GM12874 (cell line): Measurements from ENCODE around the gene FRRS1L.

Experiments
- TF ChIP-seq, protein P1 (sequence below): IDR thresholded peaks from 2 replicates; pipeline ENCODE4 v1.5.1; 2011; ENCODE audit warnings: low read depth, mild to moderate bottlenecking, control low read depth, low read length, moderate library complexity; ENCODE audit not compliant: insufficient read depth

Gene FRRS1L

DNA sequence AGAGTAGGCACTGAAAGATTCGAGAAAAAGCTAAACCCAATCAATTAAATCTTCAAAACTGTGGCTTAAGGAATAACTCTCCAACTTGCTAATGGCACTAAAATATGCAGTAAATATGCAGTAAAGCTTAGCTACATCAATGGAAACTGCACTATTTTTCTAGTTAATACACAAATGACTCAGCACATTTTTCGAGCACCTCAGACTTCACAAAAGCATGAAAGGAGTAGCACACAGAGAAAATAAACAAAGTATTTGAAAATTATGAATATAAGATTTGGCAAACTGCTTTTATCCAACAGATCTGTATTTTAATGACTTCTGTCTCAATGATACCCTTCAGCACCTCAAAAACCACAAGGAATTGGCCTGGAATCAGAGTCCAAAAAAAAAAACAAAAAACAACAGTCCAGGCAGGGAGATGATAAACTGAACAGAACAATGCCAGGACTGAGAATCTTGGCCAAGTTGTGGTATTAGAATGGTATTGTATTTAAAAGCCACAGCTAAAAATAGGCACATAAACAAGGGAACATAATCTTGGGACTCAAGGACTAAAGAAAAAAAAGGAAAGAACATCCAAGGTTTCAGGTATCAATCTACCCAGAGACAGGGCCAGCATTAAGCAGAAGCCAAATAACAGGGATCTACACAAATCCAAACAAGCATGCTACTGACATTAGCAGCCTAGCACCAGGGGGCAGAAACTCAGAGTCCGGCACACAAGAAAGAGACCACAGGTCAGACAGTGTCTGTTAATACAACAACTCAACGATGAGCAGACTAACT, 68.7 kb downstream of the FRRS1L start:
- TF ChIP-seq, protein P1, sequence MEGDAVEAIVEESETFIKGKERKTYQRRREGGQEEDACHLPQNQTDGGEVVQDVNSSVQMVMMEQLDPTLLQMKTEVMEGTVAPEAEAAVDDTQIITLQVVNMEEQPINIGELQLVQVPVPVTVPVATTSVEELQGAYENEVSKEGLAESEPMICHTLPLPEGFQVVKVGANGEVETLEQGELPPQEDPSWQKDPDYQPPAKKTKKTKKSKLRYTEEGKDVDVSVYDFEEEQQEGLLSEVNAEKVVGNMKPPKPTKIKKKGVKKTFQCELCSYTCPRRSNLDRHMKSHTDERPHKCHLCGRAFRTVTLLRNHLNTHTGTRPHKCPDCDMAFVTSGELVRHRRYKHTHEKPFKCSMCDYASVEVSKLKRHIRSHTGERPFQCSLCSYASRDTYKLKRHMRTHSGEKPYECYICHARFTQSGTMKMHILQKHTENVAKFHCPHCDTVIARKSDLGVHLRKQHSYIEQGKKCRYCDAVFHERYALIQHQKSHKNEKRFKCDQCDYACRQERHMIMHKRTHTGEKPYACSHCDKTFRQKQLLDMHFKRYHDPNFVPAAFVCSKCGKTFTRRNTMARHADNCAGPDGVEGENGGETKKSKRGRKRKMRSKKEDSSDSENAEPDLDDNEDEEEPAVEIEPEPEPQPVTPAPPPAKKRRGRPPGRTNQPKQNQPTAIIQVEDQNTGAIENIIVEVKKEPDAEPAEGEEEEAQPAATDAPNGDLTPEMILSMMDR, result no peak

DNA sequence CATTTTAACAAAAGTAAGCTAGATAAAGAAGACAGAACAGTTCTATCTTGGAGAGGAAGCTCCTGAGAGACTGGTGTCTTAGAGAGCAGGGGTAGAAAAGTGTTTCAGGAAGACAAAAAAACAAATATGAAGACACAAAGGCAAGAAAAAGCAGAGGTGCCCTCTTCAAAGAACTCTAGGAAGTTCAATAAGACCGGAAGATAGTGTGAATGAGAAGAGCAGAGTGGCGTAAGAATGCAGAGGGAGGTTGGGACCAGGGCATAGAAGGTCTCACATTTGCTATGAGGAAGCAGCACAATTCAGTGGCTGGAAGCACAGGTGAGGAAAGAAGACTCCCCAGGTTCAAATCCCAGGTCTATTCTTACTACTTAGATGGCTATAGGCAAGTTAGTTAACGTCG, 69.9 kb downstream of the FRRS1L start:
- TF ChIP-seq, protein P1, result no peak

DNA sequence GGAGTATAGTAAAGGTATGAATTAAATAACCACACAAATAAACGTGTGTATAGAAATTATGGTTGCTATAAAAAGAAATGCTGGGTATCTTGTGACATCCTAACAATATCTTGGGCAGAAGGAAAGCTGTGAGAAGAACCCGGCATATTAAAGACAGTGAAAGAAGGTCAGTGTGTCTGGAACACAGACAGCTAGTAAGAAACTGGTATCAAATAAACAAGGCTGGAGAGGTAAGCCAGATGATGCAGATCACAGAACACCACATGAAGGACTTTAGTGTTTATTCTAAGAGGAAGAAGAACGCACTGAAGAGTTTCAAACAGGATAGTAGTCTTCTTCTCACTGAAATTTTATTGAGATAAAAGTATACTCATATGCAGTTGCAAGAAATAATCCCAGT, 71.7 kb downstream of the FRRS1L start:
- TF ChIP-seq, protein P1, result no peak

DNA sequence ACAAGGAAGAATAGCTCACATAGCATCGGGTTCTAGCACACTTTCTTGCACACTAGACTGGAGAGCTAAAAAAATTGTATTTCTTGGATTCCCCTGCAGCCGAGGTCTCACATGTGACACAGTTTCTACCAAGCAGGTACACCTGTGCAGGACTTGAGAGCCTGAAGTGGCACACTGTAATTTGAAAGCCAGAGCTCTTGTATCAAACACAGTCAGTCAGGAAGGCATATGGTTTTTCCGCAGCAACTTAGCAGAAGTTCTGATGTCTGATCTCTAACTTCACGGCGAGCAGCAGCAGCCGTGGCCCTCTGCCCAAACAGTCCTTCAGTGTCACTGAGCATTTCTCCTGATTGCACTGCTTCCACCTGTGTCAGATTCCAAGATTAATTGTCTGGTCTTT, 72.8 kb downstream of the FRRS1L start:
- TF ChIP-seq, protein P1, result no peak

GRCh38 chr9:109092587-109092986, 74.5 kb downstream of the FRRS1L start:
- TF ChIP-seq, protein P1, result no peak

DNA sequence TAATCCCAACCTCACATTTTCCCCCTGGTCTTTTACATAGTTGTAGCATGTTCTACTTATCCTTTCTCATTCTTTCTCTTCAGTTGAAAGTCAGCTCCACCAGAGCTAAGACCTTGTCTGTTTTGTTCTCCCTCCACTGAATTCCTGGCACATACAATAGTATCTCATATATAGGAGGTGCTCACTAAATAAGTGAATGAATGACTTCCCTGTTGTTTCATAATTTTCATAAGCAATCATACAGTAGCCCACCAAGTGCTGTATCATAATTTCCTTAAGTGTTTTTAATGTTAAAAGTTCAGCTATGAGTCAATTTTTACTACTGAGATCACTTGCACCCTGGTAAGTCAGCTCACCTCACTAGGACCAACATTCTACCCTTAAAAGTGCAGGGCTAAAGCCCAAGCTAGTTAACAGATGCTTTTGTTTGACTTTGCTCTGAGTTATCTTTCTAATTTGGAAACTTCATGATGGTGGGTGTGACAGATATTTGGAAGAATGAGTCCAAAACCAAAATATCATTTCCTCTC, 74.9 kb downstream of the FRRS1L start:
- TF ChIP-seq, protein P1, result no peak

DNA sequence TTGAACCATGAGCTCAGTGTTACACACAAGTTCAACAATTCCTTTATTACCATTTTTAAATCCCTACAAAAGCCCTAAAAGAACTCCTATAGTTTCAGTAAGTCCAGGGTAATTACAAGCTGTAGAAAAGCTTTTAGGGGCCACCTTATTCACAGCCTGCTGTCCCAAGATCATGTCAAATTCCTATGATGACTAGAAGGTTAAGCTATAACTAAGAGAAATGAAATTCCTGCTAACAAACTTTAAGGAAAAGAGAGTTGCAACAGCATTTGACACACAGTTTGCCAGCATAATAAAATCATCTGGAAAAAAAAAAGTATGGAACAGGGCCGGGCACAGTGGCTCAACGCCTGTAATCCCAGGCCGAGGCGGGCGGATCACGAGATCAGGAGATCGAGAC, 78.8 kb downstream of the FRRS1L start:
- TF ChIP-seq, protein P1, result no peak
